Measurements from ENCODE around the gene SPEF1. TPM values are rescaled to one million over a fixed set of nuclear protein-coding genes. Genes with fewer than 3 reads are reported as not detected.

SPEF1 gene
- total and polyA plus RNA-seq, 2 of the 4 experiments (the other 2 are of a cell fraction): 0.15 TPM; not detected in 1

- no TSS peak for BruUV-seq (replicated peaks)
These were observed 2.3 kb downstream of the SPEF1 start for GRCh38 chr20:3778976-3779375.

More at GRCh38 chr20:3778976-3779375, 2.3 kb downstream of the SPEF1 start:
- H4K91ac ChIP-seq (ENCODE audit: insufficient read depth, low read depth, low read length): no peak overlapping the region
- in situ Hi-C loops (cut with MboI; ENCODE audit: low sequenced_read_pairs) (no loop called here), intact Hi-C loops (cut with micrococcal nuclease) (no loop called here), dilution Hi-C loops (cut with HindIII; ENCODE audit: low sequenced_read_pairs, unreplicated experiment) (no loop called here)
- no peak overlapping the region for H4K8ac ChIP-seq (ENCODE audit: low read depth in 2 of 2, low read length in 2 of 2)
- no peak overlapping the region for H3K9ac ChIP-seq (ENCODE audit: low read depth, low read length)
- no peak for TF ChIP-seq CEBPB (IDR thresholded peaks at IDR 0.05; ENCODE audit: low read depth, low read length)
- no peak for TF ChIP-seq FOS (IDR thresholded peaks at IDR 0.05; ENCODE audit: low read depth, low read length)
- no peak for TF ChIP-seq CTCF (conservative IDR thresholded peaks at IDR 0.05; ENCODE audit: low read depth, low read length)
- TF ChIP-seq CHD1 (IDR thresholded peaks at IDR 0.05; ENCODE audit: low read depth, low read length): no peak
- no peak for TF ChIP-seq NFE2L2 (IDR thresholded peaks at IDR 0.05; ENCODE audit: low read depth, low read length)
- TF ChIP-seq RFX5 (IDR thresholded peaks at IDR 0.05; ENCODE audit: low read depth, low read length): no peak
- TF ChIP-seq POLR2A (IDR thresholded peaks at IDR 0.05; ENCODE audit: low read depth, low read length): no peak
- TF ChIP-seq MAZ (IDR thresholded peaks at IDR 0.05; ENCODE audit: borderline replicate concordance, low read depth, low read length): no peak
- no peak overlapping the region for H2AK5ac ChIP-seq (ENCODE audit: low read depth, low read length)
- peaks cover 28% of the 10 kb centered on the region for H4K20me1 ChIP-seq (ENCODE audit: insufficient read depth, low read length)
- no peaks in the 10 kb centered on the region for H3K9me3 ChIP-seq (ENCODE audit: control insufficient read depth, insufficient read depth, low read length)
- no peak overlapping the region for H3K56ac ChIP-seq (ENCODE audit: extremely low read depth, insufficient read depth, low read length)
- no peak overlapping the region for H3K4ac ChIP-seq (ENCODE audit: low read depth, low read length)
- H3K23ac ChIP-seq (ENCODE audit: low read depth, low read length): no peak overlapping the region
- H2BK15ac ChIP-seq (ENCODE audit: low read depth, low read length): no peak overlapping the region
- no peak overlapping the region for H3K27ac ChIP-seq (ENCODE audit: insufficient read depth, low read length)
- no peak overlapping the region for H4K5ac ChIP-seq (ENCODE audit: low read depth, low read length)
- WGBS, 2 experiments (ENCODE audit: extremely low coverage in 2 of 2, insufficient read length in 1 of 2): 23% methylated on average over 14 of the region's 18 CpGs; no CpG with 5 or more reads in 1 of the 2 experiments
- no peak overlapping the region for H3K4me3 ChIP-seq (ENCODE audit: insufficient read depth, low read depth, low read length)
- no peak overlapping the region for H2BK20ac ChIP-seq (ENCODE audit: low read depth, low read length)
- H2BK120ac ChIP-seq (ENCODE audit: low read depth, low read length): no peak overlapping the region
- ATAC-seq (ENCODE audit: low read depth) (no peak), DNase-seq (no peak)
- peaks cover 2 to 22% of the 10 kb centered on the region in 2 experiments; a peak in 3 of 4 replicates for H3K79me1 ChIP-seq (ENCODE audit: low read depth in 1 of 2, low read length in 2 of 2)
- no peak overlapping the region for H3K18ac ChIP-seq (ENCODE audit: low read depth, low read length)
- H2AK9ac ChIP-seq (replicated peaks; ENCODE audit: low read depth, low read length, poor library complexity): peak overlapping the region; percentile 75
- ChIA-PET CTCF (interaction anchor here (1.2 kb wide), 1 partner anchor 8 kb away, joined by 4 read pairs; the partner anchor contains the start of gene CENPB), POLR2A (ENCODE audit: unreplicated experiment) (interaction anchor here (0.5 kb wide), 1 partner anchor 76 kb away, joined by 3 read pairs; no protein-coding TSS in a partner anchor)
- H3K27me3 ChIP-seq (ENCODE audit: control insufficient read depth, insufficient read depth, low read length): peaks cover 9% of the 10 kb centered on the region; the same call in 1 of the 2 replicates
- peaks cover 7% of the 10 kb centered on the region; the same call in 1 of the 2 replicates for H3K9me1 ChIP-seq (ENCODE audit: insufficient read depth, low read length)
- no peak overlapping the region for H3K14ac ChIP-seq (replicated peaks; ENCODE audit: low read depth, low read length)
- H3K4me2 ChIP-seq (ENCODE audit: low read depth, low read length): no peak overlapping the region
- H2BK5ac ChIP-seq (ENCODE audit: low read depth, low read length, poor library complexity, severe bottlenecking): no peak overlapping the region
- H2AFZ ChIP-seq (replicated peaks; ENCODE audit: low read length, poor library complexity): no peak overlapping the region
- peaks cover 4% of the 10 kb centered on the region; the same call in 1 of the 2 replicates for H3K4me1 ChIP-seq (ENCODE audit: control insufficient read depth, insufficient read depth, low read length)
- peaks cover 4% of the 10 kb centered on the region; the same call in 1 of the 2 replicates for H3K36me3 ChIP-seq (ENCODE audit: control insufficient read depth, insufficient read depth, low read length)

All from IMR-90 (cell line).